HUES64 (cell line): ENCODE data around the gene PNPLA5.

Source experiments
- H3K27ac ChIP-seq: 2 replicates; pipeline ENCODE4 v1.7.0; 2013; ENCODE audit warnings: low read depth, low read length, inconsistent platforms
- H3K27me3 ChIP-seq: 2 replicates; pipeline ENCODE4 v1.6.1; 2013; ENCODE audit warnings: mild to moderate bottlenecking, low read length; ENCODE audit not compliant: insufficient read depth
- H3K36me3 ChIP-seq: 2 replicates; pipeline ENCODE4 v1.6.1; 2013; ENCODE audit warnings: mild to moderate bottlenecking, low read length; ENCODE audit not compliant: insufficient read depth
- H3K4me1 ChIP-seq: 2 replicates; pipeline ENCODE4 v1.6.1; 2013; ENCODE audit warnings: mild to moderate bottlenecking, low read length, moderate library complexity; ENCODE audit not compliant: insufficient read depth
- H3K4me3 ChIP-seq: 2 replicates; pipeline ENCODE4 v1.5.1; 2013; ENCODE audit warnings: mild to moderate bottlenecking, low read length, moderate library complexity
- H3K9ac ChIP-seq: 2 replicates; pipeline ENCODE4 v1.6.1; 2013; ENCODE audit warnings: mild to moderate bottlenecking, low read depth, low read length
- H3K9me3 ChIP-seq: 2 replicates; pipeline ENCODE4 v1.6.1; 2013; ENCODE audit warnings: low read depth, low read length; ENCODE audit not compliant: insufficient read depth
- WGBS: fragments of 150-250, 120-280 bp; methylation state at CpG from one replicate; pipeline ENCODE4 v1.1.7; 2013; ENCODE audit warnings: missing lambda C conversion rate; 5-methylcytosine and 5-hydroxymethylcytosine counted together

Gene PNPLA5

DNA sequence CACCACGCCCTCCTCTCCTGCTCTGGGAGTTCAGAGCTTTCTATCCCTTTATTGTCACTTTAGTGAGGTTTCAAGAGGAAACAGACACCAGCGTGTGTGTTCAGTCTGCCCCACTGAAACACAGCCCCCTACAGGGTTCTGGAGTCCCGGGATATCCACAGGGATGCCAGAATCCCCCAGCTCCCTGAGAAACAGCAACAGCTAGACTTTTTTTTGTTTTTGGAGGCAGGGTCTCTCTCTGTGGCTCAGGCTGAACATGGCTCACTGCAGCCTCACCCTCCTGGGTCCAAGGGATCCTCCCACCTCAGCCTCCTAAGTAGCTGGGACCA lies 39.9 kb downstream of the PNPLA5 start:
- Histone ChIP-seq H3K36me3 (no peaks in the 10 kb centered on the region), H3K27ac (no peak overlapping the region), H3K4me3 (no peak overlapping the region), H3K9me3 (no peaks in the 10 kb centered on the region), H3K9ac (no peak overlapping the region), H3K27me3 (no peaks in the 10 kb centered on the region), H3K4me1 (peaks cover 5% of the 10 kb centered on the region; the same call in 1 of the 2 replicates)
- WGBS: 70% methylated on average over 3 of the region's 3 CpGs

DNA sequence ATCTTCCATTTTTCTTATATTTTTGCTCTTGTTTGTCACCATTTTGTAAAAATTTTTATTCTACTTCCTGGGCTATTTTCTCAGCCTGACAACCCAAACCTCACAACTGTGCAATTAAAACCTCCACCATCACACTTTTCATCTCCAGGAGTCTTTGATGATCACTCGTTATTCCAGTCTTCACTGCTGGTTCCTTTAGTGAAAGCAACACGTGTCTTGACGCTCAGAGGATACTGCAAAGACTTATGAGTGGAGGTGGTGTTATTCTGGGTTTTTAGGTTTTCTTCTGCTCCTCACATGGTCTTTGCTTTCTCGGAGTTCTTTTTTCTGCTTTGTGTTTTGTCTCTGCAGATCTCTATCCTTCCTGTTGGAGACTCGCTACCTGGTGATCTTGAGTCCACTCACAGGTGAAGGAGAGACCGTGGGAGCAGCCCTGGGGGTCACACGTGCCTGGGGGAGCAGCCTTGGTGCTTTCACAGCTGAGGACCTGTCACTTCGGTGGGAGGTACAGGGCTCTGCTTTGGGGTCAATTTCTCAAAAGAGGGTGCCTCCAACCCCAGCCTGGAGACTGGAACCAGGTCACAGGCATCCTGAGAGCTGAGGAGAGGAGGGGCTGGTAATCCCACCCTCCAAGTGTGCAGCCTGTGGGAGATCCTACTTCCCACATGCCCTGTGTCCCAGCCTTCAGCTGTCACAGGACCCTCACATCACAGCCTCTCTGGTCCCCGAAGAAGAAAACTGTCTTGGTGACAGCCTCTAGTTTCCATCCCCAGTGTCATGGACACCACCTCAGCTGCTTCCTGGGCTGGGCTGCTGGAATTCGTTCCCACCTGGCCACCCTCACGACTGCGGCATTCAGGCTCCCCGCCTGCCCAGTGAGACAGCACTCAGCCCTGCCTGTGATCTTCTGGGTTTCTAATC lies 40.5 kb downstream of the PNPLA5 start:
- no peak overlapping the region for H3K4me3 ChIP-seq
- no peaks in the 10 kb centered on the region for H3K36me3 ChIP-seq
- no peaks in the 10 kb centered on the region for H3K9me3 ChIP-seq
- H3K9ac ChIP-seq: no peak overlapping the region
- H3K4me1 ChIP-seq: peaks cover 5% of the 10 kb centered on the region
- no peak overlapping the region for H3K27ac ChIP-seq
- WGBS: 80% methylated on average over 13 of the region's 13 CpGs
- H3K27me3 ChIP-seq: no peaks in the 10 kb centered on the region

DNA sequence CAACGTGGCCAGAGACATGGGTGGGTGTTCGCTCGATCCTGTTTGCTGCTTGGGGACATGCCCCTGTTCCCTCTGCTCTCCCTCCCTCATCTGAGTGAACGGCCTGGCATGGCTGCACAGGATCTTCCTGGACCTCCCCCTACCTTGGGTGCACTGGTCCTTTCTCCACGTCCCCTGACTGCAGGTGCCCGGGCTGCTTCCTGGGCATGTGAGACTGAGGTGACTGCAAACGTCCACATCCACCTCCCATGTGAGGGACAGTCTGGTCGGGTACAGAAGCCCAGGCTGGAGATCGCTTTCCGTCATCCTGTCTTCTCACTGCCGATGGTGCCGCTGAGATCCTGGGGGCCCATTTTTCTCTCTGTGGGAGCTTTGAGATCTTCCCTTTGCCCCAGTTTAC lies 41.3 kb downstream of the PNPLA5 start:
- Histone ChIP-seq H3K4me1 (peaks cover 11% of the 10 kb centered on the region), H3K27ac (no peak overlapping the region), H3K4me3 (no peak overlapping the region), H3K27me3 (no peaks in the 10 kb centered on the region), H3K9me3 (no peaks in the 10 kb centered on the region), H3K9ac (no peak overlapping the region), H3K36me3 (no peaks in the 10 kb centered on the region)
- 91% methylated on average over 12 of the region's 12 CpGs for WGBS

DNA sequence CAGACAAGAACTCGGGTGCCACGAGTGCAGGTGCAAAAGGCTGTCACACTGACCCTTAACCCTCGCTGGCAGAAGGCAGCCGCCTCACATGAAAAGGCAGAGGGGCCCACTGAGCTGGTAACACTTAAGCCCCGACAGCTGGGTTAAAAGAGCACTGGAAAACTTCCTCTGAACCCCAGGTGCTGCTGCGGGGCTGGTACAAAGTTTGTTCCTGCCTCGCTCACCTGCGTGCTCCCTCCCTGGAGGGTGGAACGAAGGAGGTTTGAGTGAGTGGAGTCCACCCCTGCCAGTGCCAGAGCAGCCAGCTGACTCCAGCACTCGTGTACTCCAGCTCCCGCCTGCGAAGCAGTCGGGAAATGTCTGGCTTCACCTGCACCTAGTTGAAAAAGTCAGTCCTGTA lies 42.1 kb downstream of the PNPLA5 start:
- Histone ChIP-seq H3K9ac (no peak overlapping the region), H3K27me3 (no peaks in the 10 kb centered on the region), H3K4me3 (no peak overlapping the region), H3K9me3 (no peaks in the 10 kb centered on the region), H3K36me3 (no peaks in the 10 kb centered on the region), H3K4me1 (peaks cover 11% of the 10 kb centered on the region), H3K27ac (no peak overlapping the region)
- WGBS: 92% methylated on average over 13 of the region's 13 CpGs

DNA sequence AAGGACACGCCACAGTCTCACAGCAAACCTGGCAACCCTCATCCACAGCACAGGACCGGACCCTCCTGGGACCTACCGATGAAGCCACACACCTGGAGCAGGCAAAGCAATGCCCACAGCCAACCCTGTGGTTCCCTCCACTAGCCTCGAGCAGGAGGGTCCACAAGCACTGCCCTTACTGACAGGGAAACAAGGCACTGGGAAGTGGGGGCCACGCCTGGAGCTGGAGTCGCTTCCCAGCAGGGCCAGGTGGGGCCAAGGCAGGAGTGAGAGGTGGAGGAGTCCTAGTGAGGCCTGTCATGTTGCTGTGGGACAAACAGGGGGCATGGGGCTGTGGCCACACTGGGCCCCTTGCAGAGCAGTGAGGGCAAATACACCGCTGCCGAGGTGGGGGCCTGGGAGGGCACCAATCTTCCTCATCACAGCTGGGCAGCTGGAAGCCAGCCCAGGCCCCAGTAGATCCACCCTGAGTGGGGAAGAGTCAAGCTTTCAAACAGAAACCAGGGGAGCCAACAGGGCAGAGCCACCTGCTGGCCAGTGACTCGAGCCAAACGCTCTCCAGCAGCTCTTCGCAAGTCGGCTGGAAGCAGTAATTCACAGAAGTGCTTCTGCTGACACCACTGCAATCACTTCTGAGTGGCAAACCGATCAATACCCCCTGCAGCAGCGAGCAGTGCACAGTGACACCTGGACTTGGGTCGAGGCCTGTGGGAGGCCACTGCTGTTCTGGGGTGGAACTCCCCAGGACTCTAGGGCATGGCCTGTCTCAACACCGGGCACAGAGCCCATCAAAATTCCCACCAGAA lies 43.2 kb downstream of the PNPLA5 start:
- Histone ChIP-seq H3K4me3 (no peak overlapping the region), H3K27me3 (no peaks in the 10 kb centered on the region), H3K27ac (no peak overlapping the region), H3K4me1 (peaks cover 11% of the 10 kb centered on the region), H3K9me3 (no peaks in the 10 kb centered on the region), H3K36me3 (no peaks in the 10 kb centered on the region), H3K9ac (no peak overlapping the region)
- WGBS: 71% methylated on average over 16 of the region's 16 CpGs

DNA sequence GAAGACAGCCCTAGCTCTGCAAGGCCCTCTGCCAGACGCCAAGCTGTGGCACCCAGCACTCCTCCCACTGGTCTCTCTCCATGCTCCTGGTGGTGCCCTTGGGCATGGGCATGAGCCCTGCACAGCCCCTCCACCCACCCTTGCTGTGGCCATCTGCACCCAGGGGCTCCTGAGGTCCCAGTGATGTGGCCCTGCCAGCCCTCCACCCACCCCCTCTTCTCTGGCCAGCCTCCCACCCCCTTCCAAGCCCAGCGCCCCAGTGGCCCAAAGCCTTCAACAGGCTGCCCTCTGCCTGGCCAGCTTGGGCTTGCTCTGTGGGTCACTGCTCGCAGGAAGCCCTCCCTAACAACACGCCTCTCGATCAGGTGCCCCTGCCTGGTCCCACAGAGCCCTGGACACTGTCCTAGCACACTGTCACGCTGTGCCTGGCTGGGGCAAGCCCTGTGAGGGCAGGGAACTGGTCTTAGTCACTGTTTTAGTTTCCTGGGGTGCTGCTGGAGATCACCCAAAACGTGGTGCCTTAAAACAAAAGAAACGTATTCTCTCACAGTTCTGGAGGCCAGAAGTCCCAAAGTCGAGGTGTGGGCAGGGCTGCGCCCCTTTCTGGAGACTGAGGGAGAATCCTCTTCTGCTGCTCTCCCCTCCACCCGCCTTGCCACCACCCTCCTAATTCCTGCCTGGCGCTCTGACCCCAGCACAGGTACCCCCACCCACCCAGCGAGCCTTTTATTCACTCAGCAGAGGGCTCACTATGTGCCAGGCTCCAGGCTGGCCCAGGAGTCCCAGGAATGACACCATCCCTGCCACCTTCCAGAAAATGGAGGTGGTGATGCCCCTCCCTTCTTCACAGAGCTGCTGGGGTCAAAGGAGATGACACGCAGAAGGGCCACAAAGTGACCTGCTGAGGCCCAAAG lies 44.2 kb downstream of the PNPLA5 start:
- no peaks in the 10 kb centered on the region for H3K27me3 ChIP-seq
- H3K4me3 ChIP-seq: no peak overlapping the region
- peaks cover 11% of the 10 kb centered on the region for H3K4me1 ChIP-seq
- no peak overlapping the region for H3K9ac ChIP-seq
- WGBS: 91% methylated on average over 14 of the region's 14 CpGs
- H3K27ac ChIP-seq: no peak overlapping the region
- no peaks in the 10 kb centered on the region for H3K36me3 ChIP-seq
- no peaks in the 10 kb centered on the region for H3K9me3 ChIP-seq

DNA sequence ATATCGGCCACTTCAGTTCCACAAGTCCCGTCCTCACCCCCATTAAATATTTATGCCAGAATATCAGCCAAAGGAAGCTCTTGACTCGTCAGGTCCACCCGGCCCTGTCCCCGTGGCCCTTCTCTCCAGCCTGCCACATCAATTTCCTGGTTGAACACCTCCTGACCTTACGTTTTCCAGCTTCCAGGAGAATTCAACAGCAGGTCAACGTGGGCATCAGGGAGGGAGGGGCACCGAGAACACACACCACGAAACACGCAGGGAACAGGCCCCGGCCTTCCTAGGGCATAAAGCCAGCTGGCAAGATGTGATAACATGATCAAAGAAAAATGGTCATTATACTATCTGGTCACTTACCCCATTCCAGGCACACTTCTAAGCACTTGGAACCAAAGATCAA lies 44.8 kb downstream of the PNPLA5 start:
- Histone ChIP-seq H3K9me3 (no peaks in the 10 kb centered on the region), H3K27me3 (no peaks in the 10 kb centered on the region), H3K4me3 (no peak overlapping the region), H3K9ac (no peak overlapping the region), H3K36me3 (no peaks in the 10 kb centered on the region), H3K27ac (no peak overlapping the region), H3K4me1 (peaks cover 11% of the 10 kb centered on the region)
- WGBS: 93% methylated on average over 11 of the region's 11 CpGs

DNA sequence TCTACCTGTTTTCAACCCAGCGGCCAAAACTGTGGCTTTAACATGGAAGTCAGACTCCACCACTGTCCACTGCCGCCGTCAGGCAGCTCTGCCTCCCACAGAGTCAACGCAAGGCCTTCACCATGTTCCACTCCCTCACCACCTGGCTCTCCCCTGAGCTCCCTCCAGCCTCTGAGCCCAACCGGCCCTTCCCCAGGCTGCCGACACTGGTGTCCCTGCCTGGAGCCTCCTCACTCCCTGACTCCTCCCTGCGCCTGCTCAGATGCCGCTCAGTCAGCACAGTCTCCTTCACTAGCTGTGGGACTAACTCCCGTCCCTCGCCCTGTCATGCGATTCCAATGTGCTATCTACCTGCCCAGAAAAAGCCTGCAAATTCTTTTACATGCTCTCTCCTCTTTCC lies 45.8 kb downstream of the PNPLA5 start:
- Histone ChIP-seq H3K4me3 (no peak overlapping the region), H3K27ac (no peak overlapping the region), H3K36me3 (no peaks in the 10 kb centered on the region), H3K9me3 (no peaks in the 10 kb centered on the region), H3K9ac (no peak overlapping the region), H3K27me3 (no peaks in the 10 kb centered on the region), H3K4me1 (peaks cover 11% of the 10 kb centered on the region)
- 83% methylated on average over 11 of the region's 11 CpGs for WGBS

DNA sequence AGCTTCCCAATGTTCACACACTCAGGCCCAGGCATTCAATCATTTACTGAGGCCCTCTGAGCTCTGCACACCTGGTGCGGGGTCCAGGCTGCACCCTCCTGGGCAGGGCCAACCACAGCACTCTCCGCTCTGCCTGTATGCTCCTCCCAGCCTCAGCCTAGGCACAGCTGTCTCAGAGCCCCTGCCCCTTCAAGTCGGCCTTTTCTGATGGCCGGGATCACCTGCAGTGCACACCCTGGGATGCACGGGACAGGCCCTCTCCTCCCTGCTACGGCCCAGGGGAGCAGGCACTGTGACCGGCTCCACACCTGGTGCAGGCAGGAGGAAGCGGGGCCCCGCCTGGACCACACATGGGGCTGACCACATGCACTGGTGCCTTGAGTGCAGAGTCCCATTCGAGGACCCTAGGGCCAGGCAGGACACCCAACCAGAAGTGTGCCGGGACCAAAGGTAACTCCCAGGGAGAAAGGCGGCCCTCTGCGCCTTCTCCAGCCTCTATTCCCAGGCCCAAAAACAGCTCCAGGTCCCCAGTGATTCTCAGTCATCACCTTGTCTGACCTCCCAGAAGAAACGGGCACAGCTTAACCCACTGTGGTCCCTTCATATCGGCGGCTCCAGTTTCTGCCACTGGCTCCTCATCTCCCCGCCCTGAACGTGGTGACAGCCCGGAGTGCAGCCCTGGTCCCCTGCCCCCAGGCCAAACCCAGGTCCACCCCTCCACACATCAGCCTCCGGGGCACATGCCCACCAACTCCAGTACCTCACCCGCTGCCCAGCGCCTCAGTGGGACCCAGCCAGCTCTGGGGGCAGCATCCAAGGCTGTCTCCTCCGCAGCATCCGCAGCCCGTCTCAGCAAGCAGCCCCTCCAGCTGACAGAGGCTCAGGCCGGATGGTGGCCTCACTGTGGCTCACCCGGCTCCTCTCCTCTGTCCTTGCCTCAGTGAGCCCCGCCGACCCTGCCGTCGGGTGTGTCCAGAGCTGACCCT lies 47.0 kb downstream of the PNPLA5 start:
- Histone ChIP-seq H3K36me3 (no peaks in the 10 kb centered on the region), H3K27me3 (no peaks in the 10 kb centered on the region), H3K27ac (no peak overlapping the region), H3K9ac (no peak overlapping the region), H3K4me1 (peaks cover 11% of the 10 kb centered on the region), H3K4me3 (no peak overlapping the region), H3K9me3 (no peaks in the 10 kb centered on the region)
- 89% methylated on average over 31 of the region's 31 CpGs for WGBS
